ENCODE results near the gene NHSL2. TPM values are rescaled to one million over a fixed set of nuclear protein-coding genes. Genes with fewer than 3 reads are reported as not detected.

Gene NHSL2
- total and polyA plus RNA-seq, 2 experiments from 2014 or later = 4.7 to 9.5 TPM

DNA sequence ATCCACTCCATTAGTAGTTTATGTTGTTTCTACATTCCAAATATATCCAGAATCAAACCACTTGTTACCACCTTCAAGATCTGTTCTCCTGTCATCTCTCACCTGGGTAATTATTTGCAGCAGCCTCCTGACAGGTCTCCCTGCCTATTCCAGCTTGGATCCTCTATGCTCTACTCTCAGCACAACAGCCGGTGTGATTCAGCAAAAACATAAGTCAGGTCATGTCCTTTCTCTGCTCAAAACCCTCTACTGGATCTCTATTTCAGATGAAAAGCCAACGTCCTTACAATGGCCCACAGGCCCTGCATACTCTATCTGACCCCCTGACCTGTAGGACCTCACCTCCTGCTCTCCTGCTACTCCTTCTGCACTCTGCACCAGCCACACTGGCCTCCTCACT is 84.5 kb downstream of the NHSL2 start:
- Histone ChIP-seq H3K4me1 (ENCODE audit: insufficient read depth) (peaks cover 19% of the 10 kb centered on the region; the same call in 1 of the 2 replicates), H3K27me3 (ENCODE audit: insufficient read depth) (no peaks in the 10 kb centered on the region), H3K9me2 (ENCODE audit: insufficient read depth) (no peaks in the 10 kb centered on the region), H3K4me2 (no peak overlapping the region), H4K20me1 (replicated peaks; ENCODE audit: insufficient read depth) (no peaks in the 10 kb centered on the region; the same call in none of the 2 replicates), H3K79me2 (replicated peaks; ENCODE audit: insufficient read depth) (no peaks in the 10 kb centered on the region; the same call in 1 of the 2 replicates), H3K36me3 (ENCODE audit: insufficient read depth) (no peaks in the 10 kb centered on the region), H3K27ac (ENCODE audit: low read depth) (no peak overlapping the region), H3F3A (replicated peaks; ENCODE audit: low read depth) (no peaks in the 10 kb centered on the region), H3K4me3 (no peak overlapping the region), H2AFZ (no peak overlapping the region)
- H3K27ac Mint-ChIP-seq = no peak overlapping the region
- ATAC-seq (no peak), DNase-seq (ENCODE audit: low spot score) (no peak)
- H3K36me3 Mint-ChIP-seq (ENCODE audit: low read depth) = no peaks in the 10 kb centered on the region
- peaks cover 60% of the 10 kb centered on the region for H3K4me1 Mint-ChIP-seq
- no peak overlapping the region; the same call in 2 of the 3 replicates for H3K4me3 Mint-ChIP-seq
- TF ChIP-seq ZNF114 (CRISPR knock-in tag; IDR thresholded peaks at IDR 0.05) (no peak), STAT1 (IDR thresholded peaks at IDR 0.05; ENCODE audit: unreplicated experiment) (no peak), EZH2phosphoT487 (IDR thresholded peaks at IDR 0.05; ENCODE audit: unreplicated experiment) (no peak), POLR2AphosphoS5 (IDR thresholded peaks at IDR 0.05; ENCODE audit: low read depth) (no peak), ZNF331 (CRISPR knock-in tag; IDR thresholded peaks at IDR 0.05; ENCODE audit: low read depth) (no peak), EZH2 (IDR thresholded peaks at IDR 0.05; ENCODE audit: low read depth, unreplicated experiment) (no peak)
- TF ChIP-seq, protein P1, sequence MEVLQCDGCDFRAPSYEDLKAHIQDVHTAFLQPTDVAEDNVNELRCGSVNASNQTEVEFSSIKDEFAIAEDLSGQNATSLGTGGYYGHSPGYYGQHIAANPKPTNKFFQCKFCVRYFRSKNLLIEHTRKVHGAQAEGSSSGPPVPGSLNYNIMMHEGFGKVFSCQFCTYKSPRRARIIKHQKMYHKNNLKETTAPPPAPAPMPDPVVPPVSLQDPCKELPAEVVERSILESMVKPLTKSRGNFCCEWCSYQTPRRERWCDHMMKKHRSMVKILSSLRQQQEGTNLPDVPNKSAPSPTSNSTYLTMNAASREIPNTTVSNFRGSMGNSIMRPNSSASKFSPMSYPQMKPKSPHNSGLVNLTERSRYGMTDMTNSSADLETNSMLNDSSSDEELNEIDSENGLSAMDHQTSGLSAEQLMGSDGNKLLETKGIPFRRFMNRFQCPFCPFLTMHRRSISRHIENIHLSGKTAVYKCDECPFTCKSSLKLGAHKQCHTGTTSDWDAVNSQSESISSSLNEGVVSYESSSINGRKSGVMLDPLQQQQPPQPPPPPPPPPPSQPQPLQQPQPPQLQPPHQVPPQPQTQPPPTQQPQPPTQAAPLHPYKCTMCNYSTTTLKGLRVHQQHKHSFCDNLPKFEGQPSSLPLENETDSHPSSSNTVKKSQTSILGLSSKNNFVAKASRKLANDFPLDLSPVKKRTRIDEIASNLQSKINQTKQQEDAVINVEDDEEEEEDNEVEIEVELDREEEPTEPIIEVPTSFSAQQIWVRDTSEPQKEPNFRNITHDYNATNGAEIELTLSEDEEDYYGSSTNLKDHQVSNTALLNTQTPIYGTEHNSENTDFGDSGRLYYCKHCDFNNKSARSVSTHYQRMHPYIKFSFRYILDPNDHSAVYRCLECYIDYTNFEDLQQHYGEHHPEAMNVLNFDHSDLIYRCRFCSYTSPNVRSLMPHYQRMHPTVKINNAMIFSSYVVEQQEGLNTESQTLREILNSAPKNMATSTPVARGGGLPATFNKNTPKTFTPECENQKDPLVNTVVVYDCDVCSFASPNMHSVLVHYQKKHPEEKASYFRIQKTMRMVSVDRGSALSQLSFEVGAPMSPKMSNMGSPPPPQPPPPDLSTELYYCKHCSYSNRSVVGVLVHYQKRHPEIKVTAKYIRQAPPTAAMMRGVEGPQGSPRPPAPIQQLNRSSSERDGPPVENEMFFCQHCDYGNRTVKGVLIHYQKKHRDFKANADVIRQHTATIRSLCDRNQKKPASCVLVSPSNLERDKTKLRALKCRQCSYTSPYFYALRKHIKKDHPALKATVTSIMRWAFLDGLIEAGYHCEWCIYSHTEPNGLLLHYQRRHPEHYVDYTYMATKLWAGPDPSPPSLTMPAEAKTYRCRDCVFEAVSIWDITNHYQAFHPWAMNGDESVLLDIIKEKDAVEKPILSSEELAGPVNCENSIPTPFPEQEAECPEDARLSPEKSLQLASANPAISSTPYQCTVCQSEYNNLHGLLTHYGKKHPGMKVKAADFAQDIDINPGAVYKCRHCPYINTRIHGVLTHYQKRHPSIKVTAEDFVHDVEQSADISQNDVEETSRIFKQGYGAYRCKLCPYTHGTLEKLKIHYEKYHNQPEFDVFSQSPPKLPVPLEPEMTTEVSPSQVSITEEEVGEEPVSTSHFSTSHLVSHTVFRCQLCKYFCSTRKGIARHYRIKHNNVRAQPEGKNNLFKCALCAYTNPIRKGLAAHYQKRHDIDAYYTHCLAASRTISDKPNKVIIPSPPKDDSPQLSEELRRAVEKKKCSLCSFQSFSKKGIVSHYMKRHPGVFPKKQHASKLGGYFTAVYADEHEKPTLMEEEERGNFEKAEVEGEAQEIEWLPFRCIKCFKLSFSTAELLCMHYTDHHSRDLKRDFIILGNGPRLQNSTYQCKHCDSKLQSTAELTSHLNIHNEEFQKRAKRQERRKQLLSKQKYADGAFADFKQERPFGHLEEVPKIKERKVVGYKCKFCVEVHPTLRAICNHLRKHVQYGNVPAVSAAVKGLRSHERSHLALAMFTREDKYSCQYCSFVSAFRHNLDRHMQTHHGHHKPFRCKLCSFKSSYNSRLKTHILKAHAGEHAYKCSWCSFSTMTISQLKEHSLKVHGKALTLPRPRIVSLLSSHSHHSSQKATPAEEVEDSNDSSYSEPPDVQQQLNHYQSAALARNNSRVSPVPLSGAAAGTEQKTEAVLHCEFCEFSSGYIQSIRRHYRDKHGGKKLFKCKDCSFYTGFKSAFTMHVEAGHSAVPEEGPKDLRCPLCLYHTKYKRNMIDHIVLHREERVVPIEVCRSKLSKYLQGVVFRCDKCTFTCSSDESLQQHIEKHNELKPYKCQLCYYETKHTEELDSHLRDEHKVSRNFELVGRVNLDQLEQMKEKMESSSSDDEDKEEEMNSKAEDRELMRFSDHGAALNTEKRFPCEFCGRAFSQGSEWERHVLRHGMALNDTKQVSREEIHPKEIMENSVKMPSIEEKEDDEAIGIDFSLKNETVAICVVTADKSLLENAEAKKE (CRISPR knock-in tag; IDR thresholded peaks at IDR 0.05) = no peak
- TF ChIP-seq, protein P2, sequence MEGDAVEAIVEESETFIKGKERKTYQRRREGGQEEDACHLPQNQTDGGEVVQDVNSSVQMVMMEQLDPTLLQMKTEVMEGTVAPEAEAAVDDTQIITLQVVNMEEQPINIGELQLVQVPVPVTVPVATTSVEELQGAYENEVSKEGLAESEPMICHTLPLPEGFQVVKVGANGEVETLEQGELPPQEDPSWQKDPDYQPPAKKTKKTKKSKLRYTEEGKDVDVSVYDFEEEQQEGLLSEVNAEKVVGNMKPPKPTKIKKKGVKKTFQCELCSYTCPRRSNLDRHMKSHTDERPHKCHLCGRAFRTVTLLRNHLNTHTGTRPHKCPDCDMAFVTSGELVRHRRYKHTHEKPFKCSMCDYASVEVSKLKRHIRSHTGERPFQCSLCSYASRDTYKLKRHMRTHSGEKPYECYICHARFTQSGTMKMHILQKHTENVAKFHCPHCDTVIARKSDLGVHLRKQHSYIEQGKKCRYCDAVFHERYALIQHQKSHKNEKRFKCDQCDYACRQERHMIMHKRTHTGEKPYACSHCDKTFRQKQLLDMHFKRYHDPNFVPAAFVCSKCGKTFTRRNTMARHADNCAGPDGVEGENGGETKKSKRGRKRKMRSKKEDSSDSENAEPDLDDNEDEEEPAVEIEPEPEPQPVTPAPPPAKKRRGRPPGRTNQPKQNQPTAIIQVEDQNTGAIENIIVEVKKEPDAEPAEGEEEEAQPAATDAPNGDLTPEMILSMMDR (conservative IDR thresholded peaks at IDR 0.05; ENCODE audit: low read depth in 2 of 2) = no peak
- TF ChIP-seq, protein P3, sequence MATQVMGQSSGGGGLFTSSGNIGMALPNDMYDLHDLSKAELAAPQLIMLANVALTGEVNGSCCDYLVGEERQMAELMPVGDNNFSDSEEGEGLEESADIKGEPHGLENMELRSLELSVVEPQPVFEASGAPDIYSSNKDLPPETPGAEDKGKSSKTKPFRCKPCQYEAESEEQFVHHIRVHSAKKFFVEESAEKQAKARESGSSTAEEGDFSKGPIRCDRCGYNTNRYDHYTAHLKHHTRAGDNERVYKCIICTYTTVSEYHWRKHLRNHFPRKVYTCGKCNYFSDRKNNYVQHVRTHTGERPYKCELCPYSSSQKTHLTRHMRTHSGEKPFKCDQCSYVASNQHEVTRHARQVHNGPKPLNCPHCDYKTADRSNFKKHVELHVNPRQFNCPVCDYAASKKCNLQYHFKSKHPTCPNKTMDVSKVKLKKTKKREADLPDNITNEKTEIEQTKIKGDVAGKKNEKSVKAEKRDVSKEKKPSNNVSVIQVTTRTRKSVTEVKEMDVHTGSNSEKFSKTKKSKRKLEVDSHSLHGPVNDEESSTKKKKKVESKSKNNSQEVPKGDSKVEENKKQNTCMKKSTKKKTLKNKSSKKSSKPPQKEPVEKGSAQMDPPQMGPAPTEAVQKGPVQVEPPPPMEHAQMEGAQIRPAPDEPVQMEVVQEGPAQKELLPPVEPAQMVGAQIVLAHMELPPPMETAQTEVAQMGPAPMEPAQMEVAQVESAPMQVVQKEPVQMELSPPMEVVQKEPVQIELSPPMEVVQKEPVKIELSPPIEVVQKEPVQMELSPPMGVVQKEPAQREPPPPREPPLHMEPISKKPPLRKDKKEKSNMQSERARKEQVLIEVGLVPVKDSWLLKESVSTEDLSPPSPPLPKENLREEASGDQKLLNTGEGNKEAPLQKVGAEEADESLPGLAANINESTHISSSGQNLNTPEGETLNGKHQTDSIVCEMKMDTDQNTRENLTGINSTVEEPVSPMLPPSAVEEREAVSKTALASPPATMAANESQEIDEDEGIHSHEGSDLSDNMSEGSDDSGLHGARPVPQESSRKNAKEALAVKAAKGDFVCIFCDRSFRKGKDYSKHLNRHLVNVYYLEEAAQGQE (IDR thresholded peaks at IDR 0.05; ENCODE audit: unreplicated experiment) = no peak
- TF ChIP-seq, protein P4, sequence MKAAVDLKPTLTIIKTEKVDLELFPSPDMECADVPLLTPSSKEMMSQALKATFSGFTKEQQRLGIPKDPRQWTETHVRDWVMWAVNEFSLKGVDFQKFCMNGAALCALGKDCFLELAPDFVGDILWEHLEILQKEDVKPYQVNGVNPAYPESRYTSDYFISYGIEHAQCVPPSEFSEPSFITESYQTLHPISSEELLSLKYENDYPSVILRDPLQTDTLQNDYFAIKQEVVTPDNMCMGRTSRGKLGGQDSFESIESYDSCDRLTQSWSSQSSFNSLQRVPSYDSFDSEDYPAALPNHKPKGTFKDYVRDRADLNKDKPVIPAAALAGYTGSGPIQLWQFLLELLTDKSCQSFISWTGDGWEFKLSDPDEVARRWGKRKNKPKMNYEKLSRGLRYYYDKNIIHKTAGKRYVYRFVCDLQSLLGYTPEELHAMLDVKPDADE (IDR thresholded peaks at IDR 0.05) = no peak
- peaks cover 23% of the 10 kb centered on the region for H3K27me3 Mint-ChIP-seq (ENCODE audit: insufficient read depth, low read depth, poor library complexity)
- no peaks in the 10 kb centered on the region for H3K9me3 Mint-ChIP-seq

All from GM23338 (cell line).